GM23338 (cell line): ENCODE data around the gene SH3D19. TPM values are rescaled to one million over a fixed set of nuclear protein-coding genes. Genes with fewer than 3 reads are reported as not detected.

ENCODE experiments used
- ATAC-seq: fragments of 200-7000 bp; cut with Tn5 transposase; 3 replicates; pipeline ENCODE4 v1.9.1; 2020
- DNase-seq: peaks from one replicate; pipeline ENCODE4 v3.0.0-alpha.2; 2015; ENCODE audit warnings: low spot score
- H2AFZ ChIP-seq: fragments of 200-600 bp; sonication (generic); 2 replicates; pipeline ENCODE4 v1.8.0; 2016; ENCODE audit warnings: antibody characterized with exemption, mild to moderate bottlenecking, moderate library complexity
- H3F3A ChIP-seq: fragments of 200-600 bp; sonication (generic); replicated peaks from 2 replicates; pipeline ENCODE4 v1.8.0; 2017; ENCODE audit warnings: antibody characterized with exemption, mixed run types, low read depth
- H3K27ac ChIP-seq: fragments of 200-600 bp; sonication (generic); 2 replicates; pipeline ENCODE4 v1.6.1; 2016; ENCODE audit warnings: low read depth
- H3K27me3 ChIP-seq: fragments of 200-600 bp; sonication (generic); 2 replicates; pipeline ENCODE4 v1.8.0; 2016; ENCODE audit warnings: mild to moderate bottlenecking, mixed run types, moderate library complexity; ENCODE audit not compliant: insufficient read depth
- H3K36me3 ChIP-seq: fragments of 200-600 bp; sonication (generic); 2 replicates; pipeline ENCODE4 v1.8.0; 2016; ENCODE audit warnings: mild to moderate bottlenecking; ENCODE audit not compliant: insufficient read depth
- H3K4me1 ChIP-seq: fragments of 200-600 bp; sonication (generic); 2 replicates; pipeline ENCODE4 v1.8.0; 2016; ENCODE audit warnings: mild to moderate bottlenecking, moderate library complexity; ENCODE audit not compliant: insufficient read depth
- H3K4me2 ChIP-seq: fragments of 200-600 bp; sonication (generic); 2 replicates; pipeline ENCODE4 v1.7.1; 2017; ENCODE audit warnings: mixed run types
- H3K4me3 ChIP-seq: fragments of 200-600 bp; sonication (generic); 2 replicates; pipeline ENCODE4 v1.6.1; 2016; ENCODE audit warnings: mixed run types
- H3K79me2 ChIP-seq: fragments of 200-600 bp; sonication (generic); replicated peaks from 2 replicates; pipeline ENCODE4 v1.8.0; 2017; ENCODE audit warnings: mild to moderate bottlenecking; ENCODE audit not compliant: insufficient read depth
- H3K9me2 ChIP-seq: fragments of 200-600 bp; sonication (generic); 2 replicates; pipeline ENCODE4 v1.8.0; 2017; ENCODE audit not compliant: insufficient read depth
- H4K20me1 ChIP-seq: fragments of 200-600 bp; sonication (generic); replicated peaks from 2 replicates; pipeline ENCODE4 v1.8.0; 2017; ENCODE audit warnings: mild to moderate bottlenecking; ENCODE audit not compliant: insufficient read depth
- H3K27ac Mint-ChIP-seq: 2 replicates; pipeline ENCODE4 v1.8.0; 2020; ENCODE audit warnings: inconsistent platforms, mild to moderate bottlenecking, moderate library complexity, mixed read lengths
- H3K27me3 Mint-ChIP-seq: 3 replicates; pipeline ENCODE4 v1.8.0; 2022; ENCODE audit warnings: low read depth, mild to moderate bottlenecking, moderate library complexity, mixed read lengths, inconsistent platforms; ENCODE audit not compliant: insufficient read depth, poor library complexity
- H3K36me3 Mint-ChIP-seq: 3 replicates; pipeline ENCODE4 v1.8.0; 2021; ENCODE audit warnings: low read depth, mild to moderate bottlenecking, inconsistent platforms, moderate library complexity, mixed read lengths
- H3K4me1 Mint-ChIP-seq: 3 replicates; pipeline ENCODE4 v1.8.0; 2020; ENCODE audit warnings: mild to moderate bottlenecking, inconsistent platforms, mixed read lengths
- H3K4me3 Mint-ChIP-seq: 3 replicates; pipeline ENCODE4 v1.8.0; 2021; ENCODE audit warnings: moderate library complexity, mild to moderate bottlenecking, inconsistent platforms, mixed read lengths
- H3K9me3 Mint-ChIP-seq: 3 replicates; pipeline ENCODE4 v1.8.0; 2020; ENCODE audit warnings: moderate library complexity, mild to moderate bottlenecking, inconsistent platforms, mixed read lengths
- CREB1 ChIP-seq: fragments of 250-450 bp; sonication (Bioruptor Pico); IDR thresholded peaks from 2 replicates; pipeline ENCODE4 v1.5.0; 2020; ENCODE audit warnings: low read depth, mild to moderate bottlenecking, moderate library complexity
- EZH2 ChIP-seq: fragments of 200-600 bp; sonication (generic); IDR thresholded peaks from one replicate; pipeline ENCODE4 v1.8.0; 2017; ENCODE audit warnings: antibody characterized with exemption, mild to moderate bottlenecking, low read depth; ENCODE audit not compliant: unreplicated experiment
- JUNB ChIP-seq: IDR thresholded peaks from one replicate; pipeline ENCODE4 v1.6.1; 2016; ENCODE audit warnings: antibody characterized with exemption; ENCODE audit not compliant: unreplicated experiment
- POLR2AphosphoS5 ChIP-seq: IDR thresholded peaks from 2 replicates; pipeline ENCODE4 v1.6.1; 2016; ENCODE audit warnings: antibody characterized with exemption, low read depth
- STAT1 ChIP-seq: IDR thresholded peaks from one replicate; pipeline ENCODE4 v1.6.1; 2016; ENCODE audit warnings: antibody characterized with exemption; ENCODE audit not compliant: unreplicated experiment
- ZNF114 ChIP-seq: fragments of 250-450 bp; sonication (Bioruptor Pico); IDR thresholded peaks from 2 replicates; pipeline ENCODE4 v1.5.0; 2020; ENCODE audit warnings: mild to moderate bottlenecking, moderate library complexity
- ZNF331 ChIP-seq: fragments of 250-450 bp; sonication (Bioruptor Pico); IDR thresholded peaks from 2 replicates; pipeline ENCODE4 v1.5.0; 2020; ENCODE audit warnings: low read depth, mild to moderate bottlenecking, moderate library complexity
- polyA plus RNA-seq: library from polyadenylated mRNA; unstranded; fragments of >200 nt; fragmentation: Nextera tagmentation; extraction: Ambion mirVana; gene quantifications from 2 replicates; pipeline ENCODE4 v1.2.1, GENCODE V29; 2016
- total RNA-seq: library from RNA; depleted of rRNA; stranded (reverse); fragments of >200 nt; shearing (Covaris generic); gene quantifications from 2 replicates; pipeline ENCODE4 v1.2.3, GENCODE V29; 2014
- TF ChIP-seq, protein P1 (sequence below): IDR thresholded peaks from one replicate; pipeline ENCODE4 v1.6.1; 2018; ENCODE audit warnings: antibody characterized with exemption; ENCODE audit not compliant: unreplicated experiment
- TF ChIP-seq, protein P2 (sequence below), 2 experiments: fragments of 200-600 bp in 1 of 2; sonication (generic) in 1 of 2; conservative IDR thresholded peaks; 2 replicates each; pipeline versions ENCODE4 v1.5.1 to v1.6.1; 2016 to 2017; ENCODE audit warnings: antibody characterized with exemption in 2 of 2, low read depth in 2 of 2, mild to moderate bottlenecking in 2 of 2, moderate library complexity in 1 of 2

Gene SH3D19
- total and polyA plus RNA-seq, 2 experiments from 2014 or later = 25.3 to 57.4 TPM

DNA sequence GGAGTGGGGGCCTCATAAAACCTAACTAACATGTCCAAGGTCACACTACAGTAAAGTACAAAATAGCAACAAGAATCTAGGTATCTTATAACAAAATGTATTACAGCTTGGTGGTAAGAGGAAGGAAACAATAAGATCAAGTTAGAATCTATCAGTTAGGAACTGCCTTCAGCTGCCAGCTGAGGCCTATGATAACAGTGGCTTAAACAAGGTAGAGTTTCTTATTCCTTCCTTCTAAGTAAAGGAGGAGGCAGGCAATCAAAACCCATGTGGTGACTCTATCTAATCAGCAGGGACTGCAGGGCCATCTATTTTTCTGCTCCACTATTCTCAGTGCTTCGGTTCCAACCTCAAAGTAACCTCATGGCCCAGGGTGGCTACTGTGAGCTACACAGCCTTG lies 10.9 kb downstream of the SH3D19 start:
- Histone ChIP-seq H3K4me3 (no peak overlapping the region), H4K20me1 (peaks cover 28% of the 10 kb centered on the region), H3K36me3 (no peaks in the 10 kb centered on the region; the same call in 1 of the 2 replicates), H3K4me1 (peaks cover 27% of the 10 kb centered on the region), H2AFZ (no peak overlapping the region), H3K4me2 (peak overlapping the region; percentile 37), H3K27me3 (no peaks in the 10 kb centered on the region), H3F3A (peaks cover 14% of the 10 kb centered on the region; the same call in 1 of the 2 replicates), H3K27ac (peak overlapping the region; percentile 22), H3K79me2 (peaks cover 100% of the 10 kb centered on the region), H3K9me2 (0 out of 2 replicates have a peak, but pooled peaks cover 4% of the 10 kb centered on the region)
- no peak overlapping the region for H3K4me3 Mint-ChIP-seq
- DNase-seq (no peak), ATAC-seq (peak; percentile 30; the same call in 2 of the 3 replicates)
- TF ChIP-seq POLR2AphosphoS5 (no peak), CREB1 (CRISPR knock-in tag) (no peak), STAT1 (no peak), EZH2 (no peak), JUNB (no peak), ZNF114 (CRISPR knock-in tag) (no peak), ZNF331 (CRISPR knock-in tag) (no peak)
- TF ChIP-seq, protein P1, sequence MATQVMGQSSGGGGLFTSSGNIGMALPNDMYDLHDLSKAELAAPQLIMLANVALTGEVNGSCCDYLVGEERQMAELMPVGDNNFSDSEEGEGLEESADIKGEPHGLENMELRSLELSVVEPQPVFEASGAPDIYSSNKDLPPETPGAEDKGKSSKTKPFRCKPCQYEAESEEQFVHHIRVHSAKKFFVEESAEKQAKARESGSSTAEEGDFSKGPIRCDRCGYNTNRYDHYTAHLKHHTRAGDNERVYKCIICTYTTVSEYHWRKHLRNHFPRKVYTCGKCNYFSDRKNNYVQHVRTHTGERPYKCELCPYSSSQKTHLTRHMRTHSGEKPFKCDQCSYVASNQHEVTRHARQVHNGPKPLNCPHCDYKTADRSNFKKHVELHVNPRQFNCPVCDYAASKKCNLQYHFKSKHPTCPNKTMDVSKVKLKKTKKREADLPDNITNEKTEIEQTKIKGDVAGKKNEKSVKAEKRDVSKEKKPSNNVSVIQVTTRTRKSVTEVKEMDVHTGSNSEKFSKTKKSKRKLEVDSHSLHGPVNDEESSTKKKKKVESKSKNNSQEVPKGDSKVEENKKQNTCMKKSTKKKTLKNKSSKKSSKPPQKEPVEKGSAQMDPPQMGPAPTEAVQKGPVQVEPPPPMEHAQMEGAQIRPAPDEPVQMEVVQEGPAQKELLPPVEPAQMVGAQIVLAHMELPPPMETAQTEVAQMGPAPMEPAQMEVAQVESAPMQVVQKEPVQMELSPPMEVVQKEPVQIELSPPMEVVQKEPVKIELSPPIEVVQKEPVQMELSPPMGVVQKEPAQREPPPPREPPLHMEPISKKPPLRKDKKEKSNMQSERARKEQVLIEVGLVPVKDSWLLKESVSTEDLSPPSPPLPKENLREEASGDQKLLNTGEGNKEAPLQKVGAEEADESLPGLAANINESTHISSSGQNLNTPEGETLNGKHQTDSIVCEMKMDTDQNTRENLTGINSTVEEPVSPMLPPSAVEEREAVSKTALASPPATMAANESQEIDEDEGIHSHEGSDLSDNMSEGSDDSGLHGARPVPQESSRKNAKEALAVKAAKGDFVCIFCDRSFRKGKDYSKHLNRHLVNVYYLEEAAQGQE = no peak
- H3K27me3 Mint-ChIP-seq = no peaks in the 10 kb centered on the region
- H3K4me1 Mint-ChIP-seq = peaks cover 34% of the 10 kb centered on the region
- H3K27ac Mint-ChIP-seq = peak overlapping the region; percentile 47; the same call in 1 of the 2 replicates
- H3K9me3 Mint-ChIP-seq = peaks cover 3% of the 10 kb centered on the region; the same call in 1 of the 3 replicates
- peaks cover 12% of the 10 kb centered on the region; the same call in 2 of the 3 replicates for H3K36me3 Mint-ChIP-seq

DNA sequence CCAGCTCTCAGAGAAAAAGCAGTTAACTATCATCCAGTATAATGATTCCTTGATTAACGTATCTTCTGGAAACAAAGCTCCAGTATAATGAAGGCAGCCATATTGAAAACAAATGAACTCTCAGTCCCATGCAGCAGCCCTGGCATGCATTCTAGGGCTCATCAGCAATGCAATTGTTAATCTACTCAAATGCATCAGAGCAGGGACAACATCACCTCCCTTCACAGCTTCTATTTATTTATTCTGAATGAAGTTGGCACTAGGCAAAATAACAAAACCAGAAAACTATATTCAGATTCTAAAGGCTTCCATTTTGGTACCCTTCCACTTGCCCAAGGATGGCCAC lies 11.4 kb downstream of the SH3D19 start:
- H3K27ac Mint-ChIP-seq = no peak overlapping the region
- peaks cover 15% of the 10 kb centered on the region; the same call in 2 of the 3 replicates for H3K36me3 Mint-ChIP-seq
- Histone ChIP-seq H4K20me1 (peaks cover 28% of the 10 kb centered on the region), H3K9me2 (0 out of 2 replicates have a peak, but pooled peaks cover 5% of the 10 kb centered on the region), H3K36me3 (no peaks in the 10 kb centered on the region; the same call in 1 of the 2 replicates), H3K4me1 (peaks cover 27% of the 10 kb centered on the region), H3K4me2 (peak overlapping the region; percentile 37; the same call in 1 of the 2 replicates), H3K27ac (peak overlapping the region; percentile 22; the same call in 1 of the 2 replicates), H3K27me3 (no peaks in the 10 kb centered on the region), H2AFZ (no peak overlapping the region), H3K79me2 (peaks cover 100% of the 10 kb centered on the region), H3F3A (peaks cover 15% of the 10 kb centered on the region; the same call in 1 of the 2 replicates), H3K4me3 (no peak overlapping the region)
- DNase-seq (no peak), ATAC-seq (no peak)
- TF ChIP-seq, protein P2, sequence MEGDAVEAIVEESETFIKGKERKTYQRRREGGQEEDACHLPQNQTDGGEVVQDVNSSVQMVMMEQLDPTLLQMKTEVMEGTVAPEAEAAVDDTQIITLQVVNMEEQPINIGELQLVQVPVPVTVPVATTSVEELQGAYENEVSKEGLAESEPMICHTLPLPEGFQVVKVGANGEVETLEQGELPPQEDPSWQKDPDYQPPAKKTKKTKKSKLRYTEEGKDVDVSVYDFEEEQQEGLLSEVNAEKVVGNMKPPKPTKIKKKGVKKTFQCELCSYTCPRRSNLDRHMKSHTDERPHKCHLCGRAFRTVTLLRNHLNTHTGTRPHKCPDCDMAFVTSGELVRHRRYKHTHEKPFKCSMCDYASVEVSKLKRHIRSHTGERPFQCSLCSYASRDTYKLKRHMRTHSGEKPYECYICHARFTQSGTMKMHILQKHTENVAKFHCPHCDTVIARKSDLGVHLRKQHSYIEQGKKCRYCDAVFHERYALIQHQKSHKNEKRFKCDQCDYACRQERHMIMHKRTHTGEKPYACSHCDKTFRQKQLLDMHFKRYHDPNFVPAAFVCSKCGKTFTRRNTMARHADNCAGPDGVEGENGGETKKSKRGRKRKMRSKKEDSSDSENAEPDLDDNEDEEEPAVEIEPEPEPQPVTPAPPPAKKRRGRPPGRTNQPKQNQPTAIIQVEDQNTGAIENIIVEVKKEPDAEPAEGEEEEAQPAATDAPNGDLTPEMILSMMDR (conservative IDR thresholded peaks at IDR 0.05; ENCODE audit: low read depth in 2 of 2) = no peak
- TF ChIP-seq STAT1 = no peak
- TF ChIP-seq ZNF114 (CRISPR knock-in tag) = no peak
- no peak overlapping the region for H3K4me3 Mint-ChIP-seq
- peaks cover 34% of the 10 kb centered on the region for H3K4me1 Mint-ChIP-seq
- peaks cover 3% of the 10 kb centered on the region; the same call in 1 of the 3 replicates for H3K9me3 Mint-ChIP-seq
- H3K27me3 Mint-ChIP-seq = no peaks in the 10 kb centered on the region
